Measurements from ENCODE around the gene RILPL2. TPM values are rescaled to one million over a fixed set of nuclear protein-coding genes. Genes with fewer than 3 reads are reported as not detected.

Gene RILPL2
- total RNA-seq, 2 experiments from 2014 or later: 15.4 to 16.6 TPM

DNA sequence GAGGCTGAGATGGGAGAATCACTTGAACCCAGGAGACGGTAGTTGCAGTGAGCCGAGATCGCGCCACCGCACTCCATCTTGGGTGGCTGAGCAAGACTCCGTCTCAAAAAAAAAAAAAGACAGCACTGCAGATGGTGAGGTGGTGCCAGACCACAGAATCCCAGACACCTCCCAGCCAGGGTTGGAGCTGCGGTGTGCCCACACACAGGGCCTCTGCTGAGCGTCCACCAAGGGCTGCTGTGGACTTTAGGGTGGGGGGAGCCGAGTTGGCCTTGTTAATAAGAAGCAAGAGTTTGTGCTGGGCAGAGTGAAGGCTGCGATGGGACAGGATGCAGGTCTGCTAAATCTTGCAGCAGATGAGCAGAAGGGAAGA lies 38.3 kb downstream of the RILPL2 start:
- no peaks in the 10 kb centered on the region for H3K9me3 Mint-ChIP-seq
- DNase-seq: no peak
- H3K27ac Mint-ChIP-seq: no peak overlapping the region
- CTCF ChIA-PET: no interaction called here
- POLR2A ChIA-PET: no interaction called here
- intact Hi-C loops (cut with micrococcal nuclease): no loop called here
- peaks cover 25% of the 10 kb centered on the region for H3K36me3 Mint-ChIP-seq
- no peak overlapping the region for H3K4me3 Mint-ChIP-seq
- no peaks in the 10 kb centered on the region for H3K27me3 Mint-ChIP-seq
- H3K4me1 Mint-ChIP-seq (ENCODE audit: low read depth): peaks cover 2% of the 10 kb centered on the region

DNA sequence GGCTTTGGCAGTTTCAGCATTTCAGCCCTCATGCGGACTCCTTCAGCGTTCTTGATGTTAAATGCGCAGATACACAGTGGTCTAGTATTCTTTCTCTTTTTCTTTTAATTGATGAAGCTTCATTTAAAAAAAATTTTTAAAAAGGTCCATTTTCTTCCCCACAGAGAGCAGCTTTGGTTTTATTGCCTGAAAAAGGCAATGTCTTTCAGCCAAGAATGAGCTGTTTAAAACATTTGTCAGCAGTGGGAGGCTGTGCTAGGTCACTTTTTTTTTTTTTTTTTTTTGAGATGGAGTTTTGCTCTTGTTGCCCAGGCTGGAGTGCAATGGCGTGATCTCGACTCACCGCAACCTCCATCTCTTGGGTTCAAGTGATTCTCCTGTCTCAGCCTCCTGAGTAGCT lies 39.1 kb downstream of the RILPL2 start:
- DNase-seq: no peak
- no peak overlapping the region for H3K27ac Mint-ChIP-seq
- no peaks in the 10 kb centered on the region for H3K9me3 Mint-ChIP-seq
- no peak overlapping the region for H3K4me3 Mint-ChIP-seq
- H3K4me1 Mint-ChIP-seq (ENCODE audit: low read depth): peaks cover 3% of the 10 kb centered on the region
- ChIA-PET POLR2A (no interaction called here), CTCF (no interaction called here)
- intact Hi-C loops (cut with micrococcal nuclease): no loop called here
- peaks cover 28% of the 10 kb centered on the region for H3K36me3 Mint-ChIP-seq
- no peaks in the 10 kb centered on the region for H3K27me3 Mint-ChIP-seq

DNA sequence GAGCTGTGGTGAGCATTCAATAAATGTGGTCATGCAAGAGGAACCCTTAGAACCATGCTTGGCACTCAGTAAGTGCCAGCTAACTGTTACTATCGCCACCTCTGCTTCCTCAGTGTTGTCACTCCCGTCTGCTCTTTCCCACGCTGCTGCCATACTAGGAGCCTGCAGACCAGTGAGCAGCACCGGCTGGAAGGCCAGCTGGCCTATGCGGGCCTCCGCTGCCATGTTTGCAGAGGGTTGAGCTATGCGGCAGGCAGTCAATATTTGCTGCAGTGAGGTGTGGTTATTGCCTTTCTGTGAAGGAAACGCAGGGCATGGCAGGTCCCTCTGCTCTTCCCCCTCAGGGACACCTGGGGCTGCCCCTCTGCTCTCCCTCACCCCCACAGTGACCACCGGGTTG lies 39.5 kb downstream of the RILPL2 start:
- CTCF ChIA-PET: no interaction called here
- Mint-ChIP-seq H3K4me3 (no peak overlapping the region), H3K9me3 (no peaks in the 10 kb centered on the region), H3K27me3 (no peaks in the 10 kb centered on the region), H3K36me3 (peaks cover 30% of the 10 kb centered on the region), H3K4me1 (ENCODE audit: low read depth) (peaks cover 5% of the 10 kb centered on the region), H3K27ac (no peak overlapping the region)
- no peak for DNase-seq
- POLR2A ChIA-PET: no interaction called here
- intact Hi-C loops (cut with micrococcal nuclease): no loop called here

DNA sequence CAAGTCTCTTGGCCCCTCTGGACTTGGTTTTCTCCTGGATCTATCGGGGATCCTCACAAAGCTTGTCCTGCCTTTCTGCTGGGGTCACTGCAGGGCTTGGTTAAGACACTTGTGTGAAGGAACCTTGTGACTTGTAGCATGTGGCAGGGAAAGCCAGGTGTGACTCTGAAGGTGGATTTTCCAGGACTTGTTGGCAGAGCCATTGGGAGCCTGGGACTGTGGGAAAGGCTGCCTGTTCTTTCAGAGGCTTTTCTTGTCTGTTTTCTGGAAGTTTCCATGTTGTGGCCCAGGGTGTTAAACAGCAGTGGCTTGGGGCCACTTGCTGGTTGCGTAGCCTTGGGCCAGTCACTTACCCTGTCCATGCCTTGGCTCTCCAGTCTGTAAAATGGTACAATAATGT lies 39.9 kb downstream of the RILPL2 start:
- Mint-ChIP-seq H3K36me3 (peaks cover 34% of the 10 kb centered on the region), H3K27me3 (no peaks in the 10 kb centered on the region), H3K27ac (no peak overlapping the region), H3K9me3 (no peaks in the 10 kb centered on the region), H3K4me3 (no peak overlapping the region), H3K4me1 (ENCODE audit: low read depth) (peaks cover 9% of the 10 kb centered on the region)
- intact Hi-C loops (cut with micrococcal nuclease): no loop called here
- ChIA-PET POLR2A (no interaction called here), CTCF (no interaction called here)
- DNase-seq: no peak

DNA sequence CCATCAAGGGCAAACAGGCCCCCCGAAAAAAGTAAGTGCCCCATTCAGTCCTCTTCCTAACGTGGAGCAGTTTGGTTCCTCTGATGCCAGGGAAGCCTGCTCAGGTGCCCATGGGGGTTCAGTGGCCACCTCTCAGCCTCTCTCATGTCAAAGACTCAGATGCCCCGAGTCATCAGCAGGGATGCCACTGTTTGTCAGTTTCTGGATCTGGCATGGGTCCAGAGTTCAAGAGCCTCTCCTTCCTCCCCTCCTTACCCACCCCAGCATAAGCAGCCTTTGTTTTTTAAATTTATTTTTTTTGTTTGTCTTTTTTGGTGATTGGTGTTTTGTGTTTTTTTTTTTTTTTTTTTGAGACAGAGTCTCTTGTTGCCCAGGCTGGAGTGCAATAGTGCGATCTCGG lies 41.2 kb downstream of the RILPL2 start:
- Mint-ChIP-seq H3K4me3 (no peak overlapping the region), H3K27me3 (no peaks in the 10 kb centered on the region), H3K36me3 (peaks cover 48% of the 10 kb centered on the region), H3K9me3 (no peaks in the 10 kb centered on the region), H3K4me1 (ENCODE audit: low read depth) (peaks cover 21% of the 10 kb centered on the region), H3K27ac (no peak overlapping the region)
- ChIA-PET POLR2A (no interaction called here), CTCF (no interaction called here)
- no peak for DNase-seq
- intact Hi-C loops (cut with micrococcal nuclease): no loop called here

DNA sequence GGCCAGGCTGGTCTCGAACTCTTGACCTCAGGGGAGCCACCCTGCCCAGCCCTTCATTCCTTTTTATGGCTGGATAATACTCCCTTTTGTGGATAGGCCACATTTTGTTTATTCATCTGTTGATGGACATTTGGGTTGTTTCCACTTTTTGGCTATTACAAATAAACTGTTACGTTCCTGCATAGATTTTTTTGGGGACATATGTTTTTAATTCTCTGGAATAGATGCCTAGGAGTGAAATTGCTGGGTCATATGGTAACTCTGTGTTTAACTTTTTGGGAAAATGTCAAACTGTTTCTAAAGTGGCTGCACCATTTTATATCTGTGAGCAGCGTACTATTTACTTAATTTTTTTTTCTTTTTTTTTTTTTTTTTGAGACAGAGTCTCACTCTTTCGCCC lies 42.7 kb downstream of the RILPL2 start:
- ChIA-PET POLR2A (no interaction called here), CTCF (no interaction called here)
- no peak overlapping the region for H3K27ac Mint-ChIP-seq
- H3K4me3 Mint-ChIP-seq: no peak overlapping the region
- no peaks in the 10 kb centered on the region for H3K9me3 Mint-ChIP-seq
- H3K27me3 Mint-ChIP-seq: no peaks in the 10 kb centered on the region
- peaks cover 50% of the 10 kb centered on the region for H3K36me3 Mint-ChIP-seq
- no peak for DNase-seq
- H3K4me1 Mint-ChIP-seq (ENCODE audit: low read depth): peaks cover 25% of the 10 kb centered on the region
- intact Hi-C loops (cut with micrococcal nuclease): no loop called here

DNA sequence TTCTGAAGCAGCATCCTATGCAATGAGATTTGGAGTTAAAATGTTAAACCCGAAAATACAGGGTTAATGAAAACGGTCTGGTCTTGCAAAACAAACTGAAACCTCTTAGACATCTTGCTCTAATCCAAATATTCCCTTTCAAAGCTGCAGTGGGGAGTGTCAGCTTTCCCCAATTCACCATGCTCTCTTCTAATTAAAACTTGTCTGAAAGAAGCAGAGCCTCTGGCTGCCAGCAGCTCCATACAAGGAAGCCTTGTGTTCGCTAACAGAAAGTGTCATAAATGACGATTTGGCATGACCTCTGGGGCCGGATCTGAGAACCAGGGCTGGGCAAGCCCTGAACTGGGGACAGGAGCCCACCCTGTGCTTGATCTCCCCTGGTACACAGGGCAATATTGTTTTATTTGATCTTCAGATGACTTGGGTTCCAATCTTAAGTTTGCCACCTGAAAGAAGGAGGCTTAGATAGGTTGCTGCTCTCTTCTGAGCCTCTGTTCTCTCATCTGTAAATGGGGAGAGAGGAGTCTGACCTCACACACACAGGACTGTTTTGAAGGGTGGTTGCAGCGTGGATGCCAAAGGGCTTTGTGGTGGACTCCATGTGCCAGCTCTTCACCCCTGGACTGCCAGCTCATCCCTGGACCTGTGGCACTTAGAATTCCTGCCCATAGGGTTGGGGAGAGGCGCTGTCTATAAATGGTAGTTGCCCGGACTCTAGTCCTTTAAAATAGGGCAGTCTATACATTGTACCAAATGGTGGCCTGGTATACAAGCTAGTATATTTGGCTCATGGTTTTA lies 44.7 kb downstream of the RILPL2 start:
- Mint-ChIP-seq H3K4me1 (ENCODE audit: low read depth) (peaks cover 40% of the 10 kb centered on the region), H3K27me3 (no peaks in the 10 kb centered on the region), H3K27ac (no peak overlapping the region), H3K4me3 (peak overlapping the region; percentile 79), H3K36me3 (peaks cover 47% of the 10 kb centered on the region), H3K9me3 (no peaks in the 10 kb centered on the region)
- intact Hi-C loops (cut with micrococcal nuclease): no loop called here
- DNase-seq: no peak
- POLR2A ChIA-PET: interaction anchor here (0.9 to 1.3 kb wide), 2 partner anchors 11 to 15 kb away, joined by 3 read pairs; no protein-coding TSS in a partner anchor
- CTCF ChIA-PET: interaction anchor here (1.1 kb wide), 1 partner anchor 26 kb away, joined by 3 read pairs; no protein-coding TSS in a partner anchor

DNA sequence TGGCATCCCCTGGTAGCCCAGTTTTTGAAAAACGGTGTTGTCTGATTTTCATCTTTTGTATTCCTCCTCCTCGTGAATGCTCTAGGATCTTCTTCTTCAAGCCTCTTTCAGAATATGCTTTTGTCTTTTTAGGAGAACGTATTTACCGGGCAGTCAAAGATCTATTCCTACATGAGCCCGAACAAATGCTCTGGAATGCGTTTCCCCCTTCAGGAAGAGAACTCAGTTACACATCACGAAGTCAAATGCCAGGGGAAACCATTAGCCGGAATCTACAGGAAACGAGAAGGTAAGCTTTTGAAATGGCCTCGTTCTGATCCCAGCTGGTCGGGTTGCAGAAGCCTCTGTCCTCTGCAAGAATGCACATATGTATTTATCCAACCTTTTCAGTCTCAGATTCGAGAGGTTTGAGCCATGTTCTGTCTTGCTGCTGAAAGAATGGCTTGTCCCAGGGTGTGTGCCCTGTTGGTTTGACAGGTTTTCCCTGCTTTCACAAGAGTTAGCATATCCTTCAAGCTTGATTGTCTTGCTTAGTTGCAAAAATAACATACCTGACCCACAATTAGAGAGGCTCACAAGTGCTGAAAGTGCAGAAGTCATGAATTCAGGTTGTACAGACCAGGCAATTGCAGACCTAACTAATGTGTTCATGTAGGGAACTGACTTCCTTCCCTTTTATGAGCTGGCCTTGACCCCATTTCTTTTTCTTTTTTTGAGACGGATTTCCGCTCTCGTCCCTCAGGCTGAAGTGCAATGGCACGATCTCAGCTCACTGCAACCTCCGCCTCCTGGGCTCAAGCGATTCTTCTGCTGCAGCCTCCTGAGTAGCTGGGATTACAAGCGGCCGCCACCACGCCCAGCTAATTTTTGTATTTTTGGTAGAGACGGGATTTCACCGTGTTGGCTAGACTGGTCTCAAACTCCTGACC lies 45.7 kb downstream of the RILPL2 start:
- ChIA-PET CTCF (interaction anchor here (1.1 kb wide), 1 partner anchor 25 kb away, joined by 3 read pairs; no protein-coding TSS in a partner anchor), POLR2A (interaction anchor here (0.6 to 1.3 kb wide), 4 partner anchors 12 to 167 kb away, joined by 3 to 4 read pairs (median 3); partner anchors contain the start of gene SNRNP35)
- H3K9me3 Mint-ChIP-seq: no peaks in the 10 kb centered on the region
- DNase-seq: no peak
- peak overlapping the region; percentile 79 for H3K4me3 Mint-ChIP-seq
- H3K4me1 Mint-ChIP-seq (ENCODE audit: low read depth): peaks cover 40% of the 10 kb centered on the region
- H3K27ac Mint-ChIP-seq: peak overlapping the region; percentile 67
- peaks cover 42% of the 10 kb centered on the region for H3K36me3 Mint-ChIP-seq
- intact Hi-C loops (cut with micrococcal nuclease): no loop called here
- H3K27me3 Mint-ChIP-seq: no peaks in the 10 kb centered on the region

DNA sequence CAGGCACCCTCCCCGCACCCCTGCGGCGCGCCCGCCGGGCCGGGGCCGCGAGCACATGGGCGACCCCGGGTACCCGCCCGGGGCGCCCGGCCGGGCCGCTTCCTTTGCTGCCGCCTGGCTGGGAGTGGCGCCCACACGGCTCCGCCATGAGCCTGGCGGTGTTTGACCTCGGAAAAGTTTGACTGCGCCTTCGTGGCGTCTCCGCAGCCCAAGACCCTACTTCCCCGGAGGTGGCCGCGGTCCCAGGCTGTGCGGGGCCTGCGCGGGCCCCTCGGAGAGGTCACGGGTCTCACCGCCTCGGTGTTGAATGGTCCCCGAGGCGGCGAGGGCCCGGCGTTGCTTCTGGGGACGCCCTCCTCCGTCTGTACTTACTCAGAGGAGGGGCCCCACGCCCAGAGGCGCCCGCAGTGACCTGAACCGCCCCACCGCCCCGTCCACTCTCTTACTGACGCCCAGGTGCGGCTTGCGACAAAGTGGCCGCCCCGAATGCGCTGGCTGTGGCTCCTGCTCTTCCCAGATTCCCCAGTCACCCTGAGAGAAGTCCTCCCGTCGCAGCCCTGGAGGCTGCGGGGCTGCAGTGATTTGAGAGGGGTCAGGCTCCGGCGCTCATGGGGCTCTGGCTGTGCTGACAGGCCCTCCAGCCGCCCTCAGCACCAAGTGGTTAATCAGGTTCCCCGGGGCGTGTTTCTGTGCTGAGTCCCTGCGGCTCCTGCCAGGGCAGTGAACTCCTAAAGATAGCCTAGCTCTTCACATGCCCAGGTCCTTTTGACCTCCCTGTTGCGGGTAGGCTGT lies 46.7 kb downstream of the RILPL2 start:
- ChIA-PET CTCF (no interaction called here), POLR2A (interaction anchor here (1.1 kb wide), 1 partner anchor 68 kb away, joined by 3 read pairs; the partner anchor contains the start of gene SNRNP35)
- H3K27ac Mint-ChIP-seq: peak overlapping the region; percentile 67
- peak; percentile 45 for DNase-seq
- intact Hi-C loops (cut with micrococcal nuclease): loop anchor here (1.0 to 5.0 kb wide), 5 partner anchors 37 to 193 kb away; partner anchors contain the start of genes RILPL1, RILPL2 and SNRNP35
- H3K27me3 Mint-ChIP-seq: no peaks in the 10 kb centered on the region
- peak overlapping the region; percentile 79 for H3K4me3 Mint-ChIP-seq
- peaks cover 35% of the 10 kb centered on the region for H3K36me3 Mint-ChIP-seq
- H3K9me3 Mint-ChIP-seq: no peaks in the 10 kb centered on the region
- peaks cover 40% of the 10 kb centered on the region for H3K4me1 Mint-ChIP-seq (ENCODE audit: low read depth)

DNA sequence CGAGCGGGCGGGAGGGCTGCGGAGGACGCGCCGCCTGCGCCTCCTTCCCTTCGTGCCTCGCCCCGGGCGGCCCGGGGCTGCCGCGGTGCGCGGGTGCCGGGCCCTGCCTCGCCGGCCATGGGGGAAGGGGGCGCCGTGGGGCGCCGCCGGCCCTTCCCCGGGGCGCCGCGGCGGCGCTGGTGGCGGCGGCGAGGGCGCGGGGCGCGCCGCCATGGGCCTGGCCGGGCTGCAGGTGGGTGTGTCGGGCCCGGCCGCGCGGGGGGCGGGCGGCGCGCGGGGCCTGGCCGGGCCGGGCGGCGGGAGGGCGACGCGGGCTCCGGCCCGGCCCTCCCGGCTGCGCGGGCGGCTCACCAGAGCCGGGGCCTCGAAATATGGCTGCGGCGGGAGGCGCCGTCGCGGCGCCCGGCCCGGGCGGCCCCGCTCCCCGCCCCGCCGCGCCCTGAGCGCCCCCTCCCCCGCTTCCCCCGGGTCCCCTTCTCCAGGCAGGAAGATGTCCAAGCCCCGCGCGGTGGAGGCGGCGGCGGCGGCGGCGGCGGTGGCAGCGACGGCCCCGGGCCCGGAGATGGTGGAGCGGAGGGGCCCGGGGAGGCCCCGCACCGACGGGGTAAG lies 47.4 kb downstream of the RILPL2 start:
- H3K27ac Mint-ChIP-seq: no peak overlapping the region
- CTCF ChIA-PET: interaction anchor here (0.6 to 1.5 kb wide), 2 partner anchors 24 to 119 kb away, joined by 3 to 10 read pairs; no protein-coding TSS in a partner anchor
- no peaks in the 10 kb centered on the region for H3K9me3 Mint-ChIP-seq
- peaks cover 32% of the 10 kb centered on the region for H3K36me3 Mint-ChIP-seq
- no peak overlapping the region for H3K4me3 Mint-ChIP-seq
- peaks cover 40% of the 10 kb centered on the region for H3K4me1 Mint-ChIP-seq (ENCODE audit: low read depth)
- H3K27me3 Mint-ChIP-seq: no peaks in the 10 kb centered on the region
- POLR2A ChIA-PET: no interaction called here
- intact Hi-C loops (cut with micrococcal nuclease): loop anchor here (1.0 to 5.0 kb wide), 6 partner anchors 24 to 193 kb away; partner anchors contain the start of genes RILPL1, RILPL2 and SNRNP35
- no peak for DNase-seq

Measured in activated CD4-positive, alpha-beta memory T cell treated with anti-CD3 and anti-CD28 coated beads for 36 hours (primary cell).